ENCODE results near the gene XPO1.
"Not testable (repeated sequence)": the region's sequence is repeated elsewhere in the genome, so short reads cannot be mapped to it uniquely, and the experiment has no call there.

XPO1 gene, protein sequence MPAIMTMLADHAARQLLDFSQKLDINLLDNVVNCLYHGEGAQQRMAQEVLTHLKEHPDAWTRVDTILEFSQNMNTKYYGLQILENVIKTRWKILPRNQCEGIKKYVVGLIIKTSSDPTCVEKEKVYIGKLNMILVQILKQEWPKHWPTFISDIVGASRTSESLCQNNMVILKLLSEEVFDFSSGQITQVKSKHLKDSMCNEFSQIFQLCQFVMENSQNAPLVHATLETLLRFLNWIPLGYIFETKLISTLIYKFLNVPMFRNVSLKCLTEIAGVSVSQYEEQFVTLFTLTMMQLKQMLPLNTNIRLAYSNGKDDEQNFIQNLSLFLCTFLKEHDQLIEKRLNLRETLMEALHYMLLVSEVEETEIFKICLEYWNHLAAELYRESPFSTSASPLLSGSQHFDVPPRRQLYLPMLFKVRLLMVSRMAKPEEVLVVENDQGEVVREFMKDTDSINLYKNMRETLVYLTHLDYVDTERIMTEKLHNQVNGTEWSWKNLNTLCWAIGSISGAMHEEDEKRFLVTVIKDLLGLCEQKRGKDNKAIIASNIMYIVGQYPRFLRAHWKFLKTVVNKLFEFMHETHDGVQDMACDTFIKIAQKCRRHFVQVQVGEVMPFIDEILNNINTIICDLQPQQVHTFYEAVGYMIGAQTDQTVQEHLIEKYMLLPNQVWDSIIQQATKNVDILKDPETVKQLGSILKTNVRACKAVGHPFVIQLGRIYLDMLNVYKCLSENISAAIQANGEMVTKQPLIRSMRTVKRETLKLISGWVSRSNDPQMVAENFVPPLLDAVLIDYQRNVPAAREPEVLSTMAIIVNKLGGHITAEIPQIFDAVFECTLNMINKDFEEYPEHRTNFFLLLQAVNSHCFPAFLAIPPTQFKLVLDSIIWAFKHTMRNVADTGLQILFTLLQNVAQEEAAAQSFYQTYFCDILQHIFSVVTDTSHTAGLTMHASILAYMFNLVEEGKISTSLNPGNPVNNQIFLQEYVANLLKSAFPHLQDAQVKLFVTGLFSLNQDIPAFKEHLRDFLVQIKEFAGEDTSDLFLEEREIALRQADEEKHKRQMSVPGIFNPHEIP (N-terminal part only)

DNA sequence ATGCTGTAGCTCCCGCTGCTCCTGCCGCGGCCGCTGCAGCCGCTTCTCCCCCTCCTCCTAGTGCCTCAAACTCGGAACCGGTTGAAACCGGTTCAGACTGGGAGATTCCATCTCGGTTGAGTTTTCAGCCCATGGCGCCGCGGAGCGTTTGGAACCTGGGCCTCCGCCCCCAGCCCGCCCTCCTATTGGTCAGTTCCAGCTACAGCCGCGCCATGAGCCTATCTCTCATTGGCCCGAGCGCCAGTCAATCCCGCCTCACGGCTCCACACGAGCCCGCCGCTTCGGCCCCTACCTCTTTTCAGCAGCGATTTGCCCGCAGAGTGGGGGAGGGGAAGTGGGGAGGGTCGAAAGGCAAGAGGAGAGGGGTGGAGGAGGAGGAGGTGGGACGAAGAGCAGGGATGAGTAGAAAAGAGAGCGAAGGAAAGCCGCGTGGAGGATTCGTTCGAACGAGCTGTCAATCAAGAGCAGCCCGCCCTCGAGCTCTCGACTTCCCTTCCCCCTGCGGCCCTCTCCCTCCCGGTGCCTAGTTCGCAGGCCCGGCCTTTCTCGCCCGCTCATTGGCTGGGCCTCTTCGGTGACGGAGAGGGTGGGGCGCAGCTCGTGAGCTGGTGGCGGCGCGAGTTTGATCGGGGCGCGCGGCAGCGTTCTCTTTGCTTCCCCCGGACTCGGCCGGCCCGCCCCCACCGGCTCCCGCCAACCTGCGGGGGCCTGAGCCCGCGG lies at the start of gene XPO1:
Gene XPO1, minus strand, starts transcription at position 157 of the 720 bp plus-strand sequence. CDS start 4,459 bp downstream, outside the sequence.
- DNase-seq (ENCODE audit: low spot score): peak; percentile 99

DNA sequence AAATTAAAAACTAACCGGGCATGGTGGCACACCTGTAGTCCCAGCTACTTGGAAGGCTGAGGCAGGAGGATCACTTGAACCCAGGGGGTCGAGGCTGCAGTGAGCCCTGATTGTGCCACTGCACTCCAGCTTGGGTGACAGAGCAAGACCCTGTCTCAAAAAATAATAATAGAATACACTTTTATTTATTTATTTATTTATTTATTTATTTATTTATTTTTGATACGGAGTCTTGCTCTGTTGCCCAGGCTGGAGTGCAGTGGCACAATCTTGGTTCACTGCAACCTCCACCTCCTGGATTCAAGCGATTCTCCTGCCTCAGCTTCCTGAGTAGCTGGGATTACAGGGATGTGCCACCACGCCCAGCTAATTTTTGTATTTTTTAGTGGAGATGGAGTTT lies 48.8 kb upstream of the XPO1 start:
- DNase-seq (ENCODE audit: low spot score): not testable (repeated sequence)

DNA sequence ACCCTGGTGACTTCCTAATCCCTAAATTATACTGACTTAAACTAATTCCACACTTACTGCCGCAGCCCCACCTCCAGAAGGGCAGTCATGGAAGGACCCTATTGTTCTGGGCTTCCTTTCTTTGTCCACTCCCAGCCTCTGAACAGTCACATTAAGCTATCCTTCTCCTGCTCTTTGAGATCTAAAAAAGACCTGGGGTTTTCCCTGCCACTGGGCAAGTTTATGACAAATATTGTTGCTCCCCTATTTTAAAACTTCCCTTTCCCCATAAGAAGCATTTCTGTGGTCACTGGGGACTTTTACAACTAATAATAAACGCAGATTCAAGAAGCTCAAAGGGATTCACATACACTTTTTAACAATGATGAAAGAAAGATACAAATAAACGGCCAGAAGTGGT lies 47.2 kb upstream of the XPO1 start:
- no peak for DNase-seq (ENCODE audit: low spot score)

DNA sequence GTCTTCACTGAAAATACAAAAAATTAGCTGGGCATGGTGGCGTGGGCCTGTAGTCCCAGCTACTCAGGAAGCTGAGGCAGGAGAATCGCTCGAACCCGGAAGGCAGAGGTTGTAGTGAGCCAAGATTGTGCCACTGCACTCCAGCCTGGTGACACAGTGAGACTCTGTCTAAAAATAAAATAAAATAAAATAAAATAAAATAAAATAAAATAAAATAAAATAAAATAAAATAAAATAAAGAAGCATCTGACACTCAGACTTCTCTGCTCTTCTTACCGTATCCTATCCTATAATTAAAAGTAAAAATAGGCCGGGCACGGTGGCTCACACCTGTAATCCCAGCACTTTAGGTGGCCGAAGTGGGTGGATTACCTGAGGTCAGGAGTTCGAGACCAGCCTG lies 46.2 kb upstream of the XPO1 start:
- not testable (repeated sequence) for DNase-seq (ENCODE audit: low spot score)

DNA sequence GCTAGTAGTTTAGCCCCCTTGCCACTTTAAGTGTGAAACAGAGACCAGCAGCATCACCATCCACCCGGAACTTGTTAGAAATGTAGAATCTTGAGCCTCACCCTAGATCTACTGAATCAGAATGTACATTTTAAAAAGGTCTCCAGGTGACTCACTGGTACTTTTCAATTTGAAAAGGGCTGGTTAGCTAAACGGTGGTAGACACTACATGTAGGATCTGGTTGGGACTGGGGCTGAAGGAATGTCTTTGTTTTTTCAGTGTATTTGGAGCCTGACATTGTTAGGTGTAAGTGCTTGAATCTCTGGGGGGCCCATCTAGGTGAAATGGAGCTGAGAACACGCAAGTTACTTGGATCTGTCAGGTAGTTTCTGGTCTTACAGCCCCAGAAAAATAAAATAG lies 44.0 kb upstream of the XPO1 start:
- DNase-seq (ENCODE audit: low spot score): no peak

DNA sequence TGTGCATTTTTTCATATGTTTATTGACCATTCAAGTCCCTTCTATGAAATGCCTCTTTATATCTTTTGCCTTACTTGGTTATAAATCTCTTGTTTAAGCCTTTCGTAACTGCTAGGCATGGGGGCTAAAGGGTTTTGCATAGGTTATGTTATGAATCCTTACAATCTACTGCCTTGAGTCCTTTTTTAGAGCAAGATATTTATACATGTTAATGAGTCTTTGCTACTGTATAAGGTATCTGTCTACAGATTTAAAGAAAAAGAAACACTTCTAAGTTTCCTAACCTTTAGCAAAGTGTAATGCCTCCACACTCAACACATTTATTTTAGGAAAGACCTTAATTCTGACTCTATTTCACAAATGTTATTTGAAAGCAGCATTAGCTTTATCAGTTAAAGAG lies 43.6 kb upstream of the XPO1 start:
- DNase-seq (ENCODE audit: low spot score): no peak

DNA sequence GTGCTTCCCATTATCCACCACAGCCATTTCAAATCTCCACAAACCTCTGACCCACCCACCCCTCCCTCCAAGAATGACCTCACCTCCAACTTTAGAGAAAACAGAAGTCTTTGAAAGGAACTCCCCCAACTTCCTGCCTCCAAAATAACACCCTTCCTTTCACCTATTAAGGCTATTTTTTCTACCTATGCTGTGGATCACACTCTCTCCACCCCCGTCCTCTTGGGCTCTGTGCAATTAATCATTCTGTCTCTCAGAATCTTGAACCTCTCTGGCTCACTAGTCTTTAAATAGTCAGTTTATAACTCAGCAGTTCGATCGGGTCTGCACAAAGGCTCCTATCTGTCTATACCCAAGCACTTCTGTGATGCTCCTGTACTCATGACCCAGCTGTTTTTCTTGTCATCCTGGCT lies 37.3 kb upstream of the XPO1 start:
- no peak for DNase-seq (ENCODE audit: low spot score)

DNA sequence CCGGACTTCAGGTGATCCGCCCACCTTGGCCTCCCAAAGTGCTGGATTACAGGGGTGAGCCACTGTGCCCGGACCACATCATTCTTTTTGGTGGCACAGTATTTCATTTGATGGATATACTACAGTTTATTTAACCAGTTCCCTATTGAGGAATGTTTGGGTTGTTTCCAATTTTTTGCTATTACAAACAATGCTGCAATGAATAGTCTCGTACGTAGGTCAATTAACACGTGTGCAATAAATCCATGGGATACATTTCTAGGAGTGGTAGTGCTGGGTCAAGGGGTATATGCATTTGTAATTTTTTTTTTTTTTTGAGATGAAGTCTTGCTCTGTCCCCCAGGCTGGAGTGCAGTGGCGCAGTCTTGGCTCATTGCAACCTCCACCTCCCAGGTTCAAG lies 28.4 kb upstream of the XPO1 start:
- no peak for DNase-seq (ENCODE audit: low spot score)

DNA sequence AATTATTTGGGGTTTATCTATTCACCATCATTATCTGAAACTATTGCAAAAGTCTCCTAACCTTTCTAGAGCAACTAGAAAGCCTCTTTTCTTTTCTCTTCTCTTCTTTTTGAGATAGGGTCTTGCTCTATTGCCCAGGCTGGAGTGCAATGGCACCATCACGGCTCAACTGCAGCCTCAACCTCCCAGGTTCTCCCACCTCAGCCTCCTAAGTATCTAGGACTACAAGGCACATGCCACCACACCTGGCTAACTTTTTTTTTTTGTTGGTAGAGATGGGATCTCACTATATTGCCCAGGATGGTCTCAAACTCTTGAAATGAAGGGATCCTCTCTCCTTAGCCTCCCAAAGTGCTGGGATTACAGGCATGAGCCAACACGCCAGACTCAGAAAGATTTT lies 24.5 kb upstream of the XPO1 start:
- no peak for DNase-seq (ENCODE audit: low spot score)

DNA sequence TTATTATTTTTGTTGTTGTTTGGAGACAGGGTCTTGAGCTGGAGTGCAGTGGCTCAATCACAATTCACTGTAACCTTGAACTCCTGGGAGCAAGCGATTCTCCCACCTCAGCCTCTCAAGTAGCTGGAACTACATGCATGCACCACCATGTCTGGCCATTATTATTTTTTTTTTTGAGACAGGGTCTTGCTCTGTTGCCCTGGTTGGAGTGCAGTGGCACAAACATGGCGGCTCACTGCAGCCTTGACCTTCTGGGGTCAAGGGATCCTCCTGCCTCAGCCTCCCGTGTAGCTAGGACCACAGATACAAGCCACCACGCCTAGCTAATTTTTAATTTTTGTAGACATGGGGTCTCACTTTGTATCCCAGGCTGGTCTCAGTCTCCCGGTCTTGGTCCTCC lies 20.0 kb upstream of the XPO1 start:
- DNase-seq (ENCODE audit: low spot score): no peak

DNA sequence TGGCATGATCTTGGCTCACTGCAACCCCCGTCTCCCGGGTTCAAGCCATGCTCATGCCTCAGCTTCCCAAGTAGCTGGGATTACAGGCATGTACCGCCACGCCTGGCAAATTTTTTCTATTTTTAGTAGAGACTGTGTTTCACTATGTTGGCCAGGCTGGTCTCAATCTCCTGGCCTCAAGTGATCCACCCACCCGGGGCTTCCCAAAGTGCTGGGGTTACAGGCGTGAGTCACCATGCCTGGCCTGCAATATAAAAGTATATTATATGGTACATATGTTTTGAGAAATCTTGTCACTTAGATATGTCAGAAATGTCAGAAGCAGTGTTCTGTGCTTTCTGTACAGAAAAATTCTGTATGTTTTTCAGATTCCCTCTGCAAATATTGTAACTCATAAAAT lies 19.2 kb upstream of the XPO1 start:
- DNase-seq (ENCODE audit: low spot score): no peak

DNA sequence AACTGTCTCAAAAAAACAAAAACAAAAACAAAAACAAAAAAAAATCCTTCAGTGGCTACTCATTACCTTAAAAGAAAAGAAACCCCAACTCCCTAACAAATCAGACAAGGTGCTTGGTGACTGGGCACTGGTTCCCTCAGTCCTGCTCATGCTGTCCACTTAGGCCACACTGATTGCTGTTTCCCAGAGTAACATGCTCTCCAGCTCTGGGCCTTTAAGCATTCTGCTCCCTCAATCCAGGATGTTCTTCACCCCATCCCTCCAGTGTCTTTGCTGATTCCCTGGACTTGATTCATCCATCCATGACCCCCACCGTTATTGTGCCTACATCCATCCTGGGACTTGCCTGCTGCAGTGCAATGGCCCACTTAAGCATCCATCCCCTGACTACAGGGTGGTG lies 16.4 kb upstream of the XPO1 start:
- DNase-seq (ENCODE audit: low spot score): no peak

DNA sequence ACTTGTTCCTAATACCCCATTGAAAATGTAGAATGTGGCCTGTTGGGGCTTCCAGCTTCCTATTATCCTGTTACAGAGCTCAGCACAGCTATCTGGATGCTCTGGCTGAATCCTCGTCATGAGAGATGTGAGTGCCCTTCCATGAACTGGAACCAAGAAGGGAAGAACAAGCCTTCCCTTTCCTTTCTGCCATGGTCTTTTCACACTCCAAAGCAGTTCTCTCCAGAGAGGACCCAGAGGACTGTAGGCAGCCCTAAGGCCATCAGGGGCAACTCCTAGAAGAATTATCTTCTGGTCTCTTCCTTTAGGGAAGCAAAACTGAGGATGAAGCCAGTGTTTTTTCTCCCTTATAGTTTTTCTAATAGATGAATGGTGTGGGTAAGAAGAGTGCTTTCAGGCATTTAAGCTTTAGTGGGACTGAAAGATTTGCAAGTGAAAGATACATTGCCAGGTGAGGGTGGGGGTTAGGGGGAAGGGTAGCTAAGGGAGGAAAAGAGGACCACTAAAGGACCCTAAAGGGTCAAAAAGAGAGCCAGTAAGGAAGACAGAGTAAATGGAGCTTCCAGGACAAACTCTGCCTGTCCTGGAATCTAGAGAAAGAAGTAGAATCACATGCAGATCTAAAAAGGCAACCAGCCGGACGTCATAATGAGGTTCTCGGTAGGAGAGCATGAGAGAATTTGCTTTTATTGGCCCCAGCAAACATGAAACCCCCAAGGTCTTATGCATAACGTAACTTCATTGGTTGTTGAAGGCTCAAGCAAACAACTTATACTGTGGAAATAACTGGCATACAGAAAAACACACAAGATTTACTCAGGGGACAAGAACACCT lies 12.4 kb upstream of the XPO1 start:
- no peak for DNase-seq (ENCODE audit: low spot score)

DNA sequence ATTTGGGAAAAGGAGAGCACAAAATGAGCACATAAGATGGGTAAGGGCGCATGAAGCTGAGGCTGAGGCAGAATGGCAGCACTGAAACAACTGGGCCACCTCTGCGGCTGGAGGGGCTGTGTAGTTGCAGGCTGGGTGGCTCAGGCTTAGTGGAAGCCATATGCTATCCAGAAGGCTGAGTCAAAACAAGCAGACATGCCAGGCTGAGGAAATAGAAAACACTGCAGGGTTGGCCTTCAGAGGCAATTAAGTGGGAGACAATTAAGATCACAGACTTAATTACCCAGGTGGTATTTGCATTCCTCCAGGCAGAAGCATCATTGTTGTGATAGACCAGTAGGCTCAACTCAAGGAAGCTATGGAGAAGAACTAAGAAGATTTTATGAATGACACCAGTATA lies 11.4 kb upstream of the XPO1 start:
- no peak for DNase-seq (ENCODE audit: low spot score)

DNA sequence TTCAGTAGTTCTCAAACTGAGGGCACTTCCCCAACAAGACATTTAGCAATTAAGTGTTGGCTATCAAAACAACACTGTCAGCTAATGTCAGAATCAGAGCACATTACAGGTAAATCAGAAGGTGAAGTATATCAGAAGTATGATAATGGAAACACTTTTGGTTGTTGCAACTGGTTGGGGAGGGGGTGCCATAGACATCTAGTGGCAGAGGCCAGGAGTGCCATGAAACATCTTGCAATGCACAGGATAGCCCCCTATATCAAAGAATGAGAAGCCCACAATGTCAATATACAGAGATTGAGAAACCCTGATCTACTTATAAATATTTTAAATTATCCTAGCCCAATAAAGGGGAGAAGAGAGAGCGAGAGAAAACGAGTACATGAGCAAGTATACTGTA lies 4.9 kb upstream of the XPO1 start:
- no peak for DNase-seq (ENCODE audit: low spot score)

DNA sequence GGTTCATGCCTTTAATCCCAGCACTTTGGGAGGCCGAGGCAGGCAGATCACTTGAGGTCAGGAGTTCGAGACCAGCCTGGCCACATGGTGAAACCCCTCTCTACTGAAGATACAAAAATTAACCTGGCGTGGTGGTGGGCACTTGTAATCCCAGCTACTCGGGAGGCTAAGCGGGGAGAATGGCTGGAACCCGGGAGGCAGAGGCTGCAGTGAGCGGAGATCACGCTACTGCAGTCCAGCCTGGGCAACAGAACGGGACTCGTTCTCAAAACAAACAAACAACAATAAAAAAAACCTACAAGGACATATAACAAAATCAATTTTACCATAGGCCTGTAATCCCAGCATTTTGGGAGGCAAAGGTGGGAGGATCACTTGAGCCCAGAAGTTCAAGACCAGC lies 2.0 kb upstream of the XPO1 start:
- DNase-seq (ENCODE audit: low spot score): not testable (repeated sequence)

DNA sequence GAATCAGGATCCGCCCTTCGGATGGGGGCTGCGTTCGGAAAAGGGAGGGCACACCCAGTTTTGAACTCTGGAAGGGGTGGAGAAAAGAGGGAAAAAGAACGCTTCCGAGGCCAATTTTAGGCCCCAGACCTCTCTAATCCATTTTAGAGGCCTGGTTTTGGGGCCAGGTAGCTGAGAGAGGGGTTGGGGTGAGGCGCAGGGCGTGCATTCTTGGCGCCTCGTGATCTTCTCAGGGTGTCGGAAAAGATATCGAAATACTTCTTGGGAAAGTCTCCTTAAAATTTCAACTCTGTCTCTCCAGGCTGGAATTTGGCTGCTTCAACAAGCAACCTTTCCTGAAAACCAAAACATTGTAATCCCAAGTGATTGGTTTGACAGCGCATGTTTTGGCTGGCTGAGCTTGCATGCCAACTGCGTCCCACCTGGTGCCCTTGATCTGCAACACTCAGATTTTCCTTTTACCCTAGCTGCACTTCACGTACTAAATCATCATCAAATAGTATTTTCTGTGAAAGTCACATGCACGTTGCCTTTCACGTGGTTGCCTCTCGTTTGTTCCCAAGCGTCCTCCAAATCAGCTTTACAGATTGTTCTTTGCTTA lies 864 bp upstream of the XPO1 start:
- peak; percentile 50 for DNase-seq (ENCODE audit: low spot score)

DNA sequence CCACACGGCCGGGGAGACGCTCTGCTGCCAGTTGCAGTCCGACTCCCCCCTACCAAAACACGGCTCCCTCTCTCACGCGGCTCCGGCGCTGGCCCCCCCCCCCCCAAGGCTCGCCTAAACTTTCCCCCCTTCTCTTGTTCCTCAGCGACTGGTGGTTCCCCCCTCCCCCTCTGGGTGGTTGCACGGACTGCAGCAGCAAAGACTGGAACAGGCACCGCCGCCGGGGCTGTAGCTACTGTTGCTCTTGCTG lies 281 bp downstream of the XPO1 start:
- DNase-seq (ENCODE audit: low spot score): no peak

DNA sequence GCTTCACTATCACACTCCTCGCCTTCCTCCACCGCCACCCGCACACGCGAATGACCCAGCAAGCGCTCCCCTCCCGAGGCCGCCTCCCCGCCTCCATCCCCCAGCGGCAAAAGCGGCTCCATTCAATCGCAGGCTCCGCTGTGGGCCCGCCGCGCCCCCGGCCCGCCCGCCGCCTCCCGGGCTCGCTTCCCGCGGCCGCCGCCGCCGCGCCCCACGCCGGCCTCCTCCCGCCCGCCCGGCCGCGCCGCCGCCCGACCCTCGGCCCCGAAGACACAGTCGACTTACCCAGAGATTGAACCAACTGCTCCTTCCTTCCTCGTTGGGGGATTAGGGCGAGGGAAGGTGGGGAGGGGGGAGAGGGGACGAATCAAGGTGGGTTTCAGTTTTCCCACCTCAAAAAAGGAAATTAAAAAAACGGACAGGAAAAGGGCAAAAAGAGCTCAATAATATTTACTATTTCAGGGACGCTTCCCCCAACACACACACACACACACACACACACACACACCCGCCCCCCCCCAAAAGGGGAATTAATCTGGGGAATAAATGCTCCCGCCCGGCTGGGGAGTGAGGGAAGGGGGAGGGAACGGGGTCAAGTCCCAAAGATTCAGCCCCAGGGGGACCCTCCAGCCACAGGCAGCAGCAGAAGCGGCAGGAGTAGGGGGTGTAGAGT lies 743 bp downstream of the XPO1 start:
- DNase-seq (ENCODE audit: low spot score): no peak

DNA sequence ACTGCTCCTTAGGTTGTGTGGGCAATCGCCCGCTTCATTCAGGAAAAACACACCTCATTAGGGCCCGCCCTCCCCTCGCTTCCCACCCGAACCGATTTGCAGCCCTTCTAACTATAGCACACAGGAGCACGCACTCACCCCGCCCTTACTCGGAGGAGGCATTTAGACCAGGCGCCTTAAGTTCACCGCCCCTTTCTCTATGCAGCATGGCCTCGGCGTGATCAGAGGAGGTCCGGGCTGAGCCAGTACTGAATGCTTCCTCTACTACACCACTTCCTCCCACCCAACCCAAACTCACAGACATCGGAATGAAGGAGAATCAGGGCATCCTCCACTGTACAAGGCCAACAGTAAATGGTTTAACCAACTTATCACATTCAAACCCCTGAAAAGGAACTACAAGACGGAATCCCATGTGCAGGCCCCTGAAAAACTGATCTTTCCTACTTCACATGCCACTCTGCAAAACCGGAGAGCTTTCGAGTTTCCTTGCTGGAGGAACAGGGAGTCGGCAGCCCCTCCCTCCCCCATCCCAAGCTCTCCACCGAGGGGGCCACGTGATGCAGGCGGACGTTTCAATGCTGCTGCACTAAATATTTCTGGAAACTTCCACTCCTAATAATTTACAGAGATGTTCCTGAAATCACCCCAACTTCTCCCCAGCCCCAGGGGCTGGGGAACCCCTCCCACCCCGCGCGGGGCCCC lies 1.4 kb downstream of the XPO1 start:
- peak; percentile 91 for DNase-seq (ENCODE audit: low spot score)

Data from globus pallidus (tissue), 1 donor.